GM18873 (cell line): ENCODE results near the gene CCZ1B.
"Not testable (repeated sequence)": the region's sequence is repeated elsewhere in the genome, so short reads cannot be mapped to it uniquely, and the experiment has no call there.

Source experiments
- ATAC-seq: cut with Tn5 transposase; IDR thresholded peaks from one replicate; pipeline ENCODE4 v1.9.1; 2021; ENCODE audit warnings: mild to moderate bottlenecking, moderate library complexity, moderate number of reproducible peaks; ENCODE audit not compliant: unreplicated experiment, low FRiP score

The CCZ1B gene

GRCh38 chr7:6833636-6834035 is 7.6 kb upstream of the CCZ1B start:
- no peak for ATAC-seq

- no peak for ATAC-seq
These were observed 5.1 kb upstream of the CCZ1B start for GRCh38 chr7:6831018-6831725.

- ATAC-seq: not testable (repeated sequence)
These were observed 4.0 kb upstream of the CCZ1B start for GRCh38 chr7:6830026-6830425.

DNA sequence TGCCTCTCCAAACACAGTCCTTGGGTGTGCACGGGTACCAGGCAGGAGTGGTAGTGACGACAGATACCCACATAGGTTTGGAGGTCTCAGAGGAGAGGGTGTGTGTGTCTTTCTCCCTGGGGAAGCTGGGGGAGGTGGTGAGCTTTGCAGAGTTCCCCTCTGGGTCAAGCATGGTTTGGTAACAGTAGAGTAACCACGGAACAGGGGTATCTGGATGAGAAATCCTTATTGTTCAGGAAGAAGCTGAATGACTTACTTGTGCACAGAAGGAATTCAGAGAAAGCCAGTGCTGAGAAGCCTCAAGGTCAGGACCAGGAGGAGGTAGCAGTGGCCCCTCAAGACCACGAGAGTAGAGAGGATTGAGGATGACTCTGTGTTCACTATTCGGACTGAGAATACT is 3.5 kb upstream of the CCZ1B start:
- ATAC-seq: not testable (repeated sequence)

DNA sequence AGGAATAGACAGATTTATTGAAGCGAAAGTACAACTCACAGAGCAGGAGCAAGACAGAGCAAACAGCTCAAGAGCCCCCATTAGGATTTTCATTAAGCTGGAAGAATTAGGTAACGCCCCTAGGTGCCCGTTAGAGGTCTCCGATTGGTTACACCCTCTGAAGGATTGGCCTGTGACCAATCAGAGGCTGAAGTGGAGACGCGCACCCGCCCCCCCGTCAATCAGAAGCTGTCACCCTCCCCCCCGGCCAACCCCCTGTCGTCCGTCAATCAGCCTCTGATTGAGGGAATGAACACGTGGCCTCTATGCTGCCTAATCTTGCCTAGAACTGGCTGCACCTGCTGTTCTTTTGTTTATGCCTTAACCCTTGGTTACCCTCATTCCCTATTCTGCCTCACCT is 1.1 kb upstream of the CCZ1B start:
- not testable (repeated sequence) for ATAC-seq

- ATAC-seq: peak; percentile 34
These were observed 594 bp downstream of the CCZ1B start for GRCh38 chr7:6825236-6826125.

GRCh38 chr7:6821622-6822021 is 4.5 kb downstream of the CCZ1B start:
- ATAC-seq: not testable (repeated sequence)

GRCh38 chr7:6815470-6815869 is 10.6 kb downstream of the CCZ1B start:
- not testable (repeated sequence) for ATAC-seq

- not testable (repeated sequence) for ATAC-seq
These were observed 13.1 kb downstream of the CCZ1B start for GRCh38 chr7:6813011-6813410.

DNA sequence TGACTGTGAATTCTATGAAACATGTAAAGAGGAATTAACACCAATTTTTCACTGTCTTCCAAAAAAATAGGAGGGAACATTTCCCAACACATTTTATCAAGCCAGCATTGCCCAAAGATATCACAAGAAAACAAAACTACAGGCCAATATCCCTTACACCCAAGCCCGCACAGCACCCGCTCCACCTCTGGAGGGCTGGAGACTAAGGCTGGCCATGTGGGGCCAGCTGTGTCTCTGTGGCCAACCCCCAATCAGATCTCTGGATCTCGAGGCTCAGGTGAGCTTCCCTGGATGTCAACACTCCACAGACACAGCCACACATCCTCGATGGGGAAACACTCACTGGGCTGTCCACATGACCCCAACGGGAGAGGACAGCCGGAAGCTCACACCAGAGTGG is 18.1 kb downstream of the CCZ1B start:
- ATAC-seq: not testable (repeated sequence)

GRCh38 chr7:6807393-6807918 is 18.6 kb downstream of the CCZ1B start:
- not testable (repeated sequence) for ATAC-seq

GRCh38 chr7:6800331-6800730 is 25.7 kb downstream of the CCZ1B start:
- ATAC-seq: not testable (repeated sequence)

DNA sequence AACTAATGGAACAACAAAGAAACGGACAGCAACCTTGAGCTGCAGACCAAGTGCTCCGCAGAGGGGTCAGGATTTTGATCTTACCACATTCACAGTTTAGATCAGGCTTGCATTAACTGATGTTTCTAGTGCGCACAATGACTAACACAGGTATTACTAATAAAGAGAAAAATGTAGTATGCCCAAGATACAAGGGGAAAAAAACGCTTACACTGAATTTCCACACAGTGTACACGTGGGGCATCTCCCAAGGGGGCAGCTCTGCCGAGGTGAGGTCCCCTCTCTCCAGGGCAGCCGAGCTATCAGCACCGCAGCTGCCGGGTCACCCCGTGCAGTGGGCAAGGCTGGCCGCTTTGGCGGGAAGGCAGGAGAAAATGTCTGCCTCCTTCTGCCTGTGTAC is 26.2 kb downstream of the CCZ1B start:
- ATAC-seq: not testable (repeated sequence)

- not testable (repeated sequence) for ATAC-seq
These were observed 28.0 kb downstream of the CCZ1B start for GRCh38 chr7:6798047-6798446.

DNA sequence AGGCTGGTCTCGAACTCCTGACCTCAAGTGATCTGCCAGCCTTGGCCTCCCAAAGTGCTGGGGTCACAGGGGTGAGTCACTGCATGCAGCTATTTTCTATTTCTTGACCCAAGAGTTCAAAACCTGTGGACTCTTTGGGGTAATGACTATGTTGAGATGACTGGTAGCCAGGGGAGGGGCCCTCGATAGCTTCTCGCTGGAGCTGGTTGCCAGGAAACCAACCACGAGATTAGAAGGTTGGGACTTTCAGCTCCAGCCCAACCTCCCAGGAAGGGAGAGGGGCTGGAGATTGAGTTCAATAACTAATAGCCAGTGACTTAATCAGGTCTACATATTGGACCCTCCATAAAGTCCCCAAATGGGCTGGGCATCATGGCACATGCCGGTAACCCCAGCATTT is 28.9 kb downstream of the CCZ1B start:
- ATAC-seq: not testable (repeated sequence)

DNA sequence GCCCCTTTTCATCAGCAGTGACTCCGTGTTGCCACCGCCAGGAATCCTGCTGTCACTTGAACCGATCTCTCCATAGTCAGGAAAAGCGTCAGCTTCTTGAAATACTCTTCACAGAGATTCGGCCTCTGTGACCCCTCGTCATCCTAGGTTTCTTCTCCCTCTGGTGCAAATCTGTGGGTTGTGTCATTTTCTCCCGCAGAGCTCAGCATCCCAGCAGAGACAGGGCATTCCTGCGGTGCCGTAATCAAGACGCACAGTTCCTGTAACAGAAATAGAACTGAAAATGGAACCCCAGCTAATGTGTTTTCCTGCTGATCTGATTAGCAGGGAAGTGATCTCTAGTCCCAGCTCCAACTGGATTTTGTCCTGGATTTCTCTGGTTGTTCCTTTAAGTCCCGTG is 31.8 kb downstream of the CCZ1B start:
- ATAC-seq: not testable (repeated sequence)

DNA sequence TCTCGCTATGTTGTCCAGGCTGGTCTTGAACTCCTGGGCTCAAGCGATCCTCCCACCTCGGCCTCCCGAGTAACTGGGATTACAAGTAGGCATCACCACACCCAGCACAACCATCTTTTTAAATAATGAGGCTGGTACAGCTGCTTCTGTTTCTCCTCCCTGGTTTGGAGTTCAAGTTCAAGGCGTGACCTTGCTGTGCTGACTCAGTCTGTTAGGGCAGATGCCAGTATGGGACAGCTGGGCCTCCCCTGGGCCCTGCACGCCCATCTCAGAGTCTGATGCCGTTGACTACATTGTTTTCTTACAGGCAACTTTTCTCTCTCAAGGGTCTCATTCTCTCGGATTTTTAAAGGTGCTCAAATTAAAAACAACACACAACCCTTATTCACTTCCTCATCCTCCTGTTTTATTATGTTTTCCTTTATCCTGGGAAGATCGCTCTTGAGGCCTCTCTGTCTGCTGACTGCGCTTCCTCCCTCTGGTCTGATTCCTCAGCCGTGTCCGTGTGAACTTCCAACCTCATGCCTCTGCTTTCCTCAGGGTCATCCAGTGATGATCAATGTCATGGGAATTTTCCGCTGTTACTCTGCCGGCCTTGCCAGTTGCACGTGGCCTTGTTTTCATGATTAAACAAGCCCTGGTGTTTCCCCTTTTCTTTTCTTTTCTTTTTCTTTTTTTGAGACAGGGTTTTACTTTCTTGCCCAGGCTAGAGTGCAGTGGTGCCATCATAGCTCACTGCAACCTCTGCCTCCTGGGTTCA is 33.8 kb downstream of the CCZ1B start:
- not testable (repeated sequence) for ATAC-seq

GRCh38 chr7:6789353-6789752 is 36.7 kb downstream of the CCZ1B start:
- ATAC-seq: not testable (repeated sequence)

GRCh38 chr7:6781581-6781980 is 44.5 kb downstream of the CCZ1B start:
- not testable (repeated sequence) for ATAC-seq

GRCh38 chr7:6761186-6761585 is 64.9 kb downstream of the CCZ1B start:
- not testable (repeated sequence) for ATAC-seq
